ENCODE measurements around the gene SH3GL1.

The SH3GL1 gene

GRCh38 chr19:4396949-4397783, 3.2 kb downstream of the SH3GL1 start:
- DNase-seq: no peak

- no peak for DNase-seq
These were observed 6.3 kb downstream of the SH3GL1 start for GRCh38 chr19:4393947-4394590.

- no peak for DNase-seq
These were observed 8.5 kb downstream of the SH3GL1 start for GRCh38 chr19:4391701-4392483.

GRCh38 chr19:4391306-4391693, 9.0 kb downstream of the SH3GL1 start:
- no peak for DNase-seq

GRCh38 chr19:4390567-4391305, 9.6 kb downstream of the SH3GL1 start:
- DNase-seq: no peak

GRCh38 chr19:4390017-4390566, 10.3 kb downstream of the SH3GL1 start:
- no peak for DNase-seq

- no peak for DNase-seq
These were observed 10.8 kb downstream of the SH3GL1 start for GRCh38 chr19:4389511-4390016.

GRCh38 chr19:4389064-4389375, 11.3 kb downstream of the SH3GL1 start:
- DNase-seq: no peak

- no peak for DNase-seq
These were observed 11.8 kb downstream of the SH3GL1 start for GRCh38 chr19:4388337-4389063.

GRCh38 chr19:4386041-4386782, 14.1 kb downstream of the SH3GL1 start:
- no peak for DNase-seq

- no peak for DNase-seq
These were observed 14.9 kb downstream of the SH3GL1 start for GRCh38 chr19:4385291-4386040.

- DNase-seq: peak; percentile 58 to 63
These were observed 20.1 kb downstream of the SH3GL1 start for GRCh38 chr19:4380254-4380727.

- DNase-seq: peak; percentile 56 to 60
These were observed 20.7 kb downstream of the SH3GL1 start for GRCh38 chr19:4379383-4380253.

- no peak for DNase-seq
These were observed 21.5 kb downstream of the SH3GL1 start for GRCh38 chr19:4378886-4379285.

- DNase-seq: no peak
These were observed 23.2 kb downstream of the SH3GL1 start for GRCh38 chr19:4376991-4377781.

- no peak for DNase-seq
These were observed 23.7 kb downstream of the SH3GL1 start for GRCh38 chr19:4376671-4376990.

- DNase-seq: no peak
These were observed 24.2 kb downstream of the SH3GL1 start for GRCh38 chr19:4376028-4376670.
